WTC11 (cell line): Measurements from ENCODE around the gene ARL4C.

ENCODE experiments used
- CTCF ChIP-seq: fragments of 200-600 bp; IDR thresholded peaks from 2 replicates; pipeline ENCODE4 v1.8.0; 2022; ENCODE audit warnings: antibody characterized with exemption
- KAT7 ChIP-seq: sonication (generic); formaldehyde crosslinking; IDR thresholded peaks from 2 replicates; pipeline ENCODE4 v1.8.1; 2023; ENCODE audit warnings: missing genetic modification reagents, mild to moderate bottlenecking, borderline replicate concordance
- MAX ChIP-seq: sonication (generic); formaldehyde crosslinking; IDR thresholded peaks from 2 replicates; pipeline ENCODE4 v1.8.0; 2022; ENCODE audit warnings: mild to moderate bottlenecking, missing genetic modification reagents
- RELA ChIP-seq: sonication (generic); formaldehyde crosslinking; IDR thresholded peaks from 2 replicates; pipeline ENCODE4 v1.8.1; 2022; ENCODE audit warnings: missing genetic modification reagents, mild to moderate bottlenecking, borderline replicate concordance
- SP1 ChIP-seq: sonication (generic); formaldehyde crosslinking; conservative IDR thresholded peaks from 2 replicates; pipeline ENCODE4 v1.8.1; 2022; ENCODE audit warnings: missing genetic modification reagents
- ZNF121 ChIP-seq: sonication (generic); formaldehyde crosslinking; IDR thresholded peaks from 2 replicates; pipeline ENCODE4 v1.8.0; 2023; ENCODE audit warnings: missing genetic modification reagents
- ZNF263 ChIP-seq: sonication (generic); formaldehyde crosslinking; IDR thresholded peaks from 2 replicates; pipeline ENCODE4 v1.8.1; 2022; ENCODE audit warnings: low read depth, mild to moderate bottlenecking, moderate library complexity, missing genetic modification reagents
- ZNF281 ChIP-seq: sonication (generic); formaldehyde crosslinking; IDR thresholded peaks from 2 replicates; pipeline ENCODE4 v1.8.0; 2023; ENCODE audit warnings: mild to moderate bottlenecking, missing genetic modification reagents
- ZNF512 ChIP-seq: sonication (generic); formaldehyde crosslinking; IDR thresholded peaks from 2 replicates; pipeline ENCODE4 v1.8.1; 2022; ENCODE audit warnings: missing genetic modification reagents, borderline replicate concordance

GRCh38 chr2:234490271-234491091, 6.4 kb downstream of the ARL4C start:
- no peak for TF ChIP-seq CTCF
- TF ChIP-seq ZNF281 (CRISPR knock-in tag), result no peak
- TF ChIP-seq KAT7 (CRISPR knock-in tag), result no peak
- no peak for TF ChIP-seq SP1
- TF ChIP-seq RELA, result no peak
- no peak for TF ChIP-seq ZNF121 (CRISPR knock-in tag)
- no peak for TF ChIP-seq ZNF263 (CRISPR knock-in tag)
- no peak for TF ChIP-seq MAX
- no peak for TF ChIP-seq ZNF512
